Measurements from ENCODE around the gene MCRIP2.

DNA sequence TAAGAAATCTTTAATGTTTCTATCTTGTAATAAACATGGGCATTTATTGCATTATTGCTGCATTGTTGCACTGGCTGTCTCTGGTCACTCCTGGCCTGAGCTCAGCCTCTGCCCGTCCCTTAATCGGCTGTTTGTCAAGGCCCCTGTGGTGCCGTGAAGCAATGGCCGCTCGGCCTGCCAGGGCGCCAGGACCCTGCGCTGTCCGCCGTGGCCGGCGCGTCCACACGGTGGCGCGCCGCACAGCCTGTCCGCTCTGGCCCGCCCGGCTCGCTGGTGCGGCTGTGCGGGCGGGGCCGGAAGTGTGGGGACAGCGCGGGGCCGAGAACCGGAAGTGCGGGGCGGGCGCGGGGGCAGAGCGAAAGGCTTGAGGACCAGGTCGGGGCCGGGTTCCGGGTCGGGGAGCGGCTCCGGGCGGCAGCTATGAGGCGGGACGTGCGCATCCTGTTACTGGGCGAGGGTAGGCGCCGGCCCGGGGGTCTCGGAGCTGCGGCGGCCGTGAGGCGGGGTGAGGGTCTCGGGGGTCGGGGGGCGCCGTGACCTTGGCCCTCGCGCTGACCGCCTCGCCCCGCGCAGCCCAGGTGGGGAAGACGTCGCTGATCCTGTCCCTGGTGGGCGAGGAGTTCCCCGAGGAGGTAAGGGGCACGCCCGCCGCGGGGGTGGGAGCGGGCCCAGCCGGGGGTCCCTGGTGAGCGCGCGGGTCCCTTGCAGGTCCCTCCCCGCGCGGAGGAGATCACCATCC is 26.3 kb downstream of the MCRIP2 start, which contains the start of gene RHOT2:
- TF ChIP-seq, protein P1, sequence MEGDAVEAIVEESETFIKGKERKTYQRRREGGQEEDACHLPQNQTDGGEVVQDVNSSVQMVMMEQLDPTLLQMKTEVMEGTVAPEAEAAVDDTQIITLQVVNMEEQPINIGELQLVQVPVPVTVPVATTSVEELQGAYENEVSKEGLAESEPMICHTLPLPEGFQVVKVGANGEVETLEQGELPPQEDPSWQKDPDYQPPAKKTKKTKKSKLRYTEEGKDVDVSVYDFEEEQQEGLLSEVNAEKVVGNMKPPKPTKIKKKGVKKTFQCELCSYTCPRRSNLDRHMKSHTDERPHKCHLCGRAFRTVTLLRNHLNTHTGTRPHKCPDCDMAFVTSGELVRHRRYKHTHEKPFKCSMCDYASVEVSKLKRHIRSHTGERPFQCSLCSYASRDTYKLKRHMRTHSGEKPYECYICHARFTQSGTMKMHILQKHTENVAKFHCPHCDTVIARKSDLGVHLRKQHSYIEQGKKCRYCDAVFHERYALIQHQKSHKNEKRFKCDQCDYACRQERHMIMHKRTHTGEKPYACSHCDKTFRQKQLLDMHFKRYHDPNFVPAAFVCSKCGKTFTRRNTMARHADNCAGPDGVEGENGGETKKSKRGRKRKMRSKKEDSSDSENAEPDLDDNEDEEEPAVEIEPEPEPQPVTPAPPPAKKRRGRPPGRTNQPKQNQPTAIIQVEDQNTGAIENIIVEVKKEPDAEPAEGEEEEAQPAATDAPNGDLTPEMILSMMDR (conservative IDR thresholded peaks at IDR 0.05; ENCODE audit: low read depth, low read length), result peak; percentile 76
- TF ChIP-seq EZH2 (IDR thresholded peaks at IDR 0.05; ENCODE audit: borderline replicate concordance, low read depth, low read length, poor library complexity, severe bottlenecking), result no peak

Measured in A673 (cell line).